HUDEP-2 (cell line): ENCODE data around the gene CCL22.

ENCODE experiments used
- DNase-seq, 76 experiments: peaks; one replicate each; lab custom pipeline; 2025; ENCODE audit not compliant: unreplicated experiment in 76 of 76; lab: John Stamatoyannopoulos, UW

CCL22 gene

GRCh38 chr16:57391300-57391699 lies 32.7 kb downstream of the CCL22 start:
- no peak for DNase-seq

- no peak for DNase-seq
These were observed 33.1 kb downstream of the CCL22 start for GRCh38 chr16:57391708-57392107.

- no peak for DNase-seq
These were observed 34.1 kb downstream of the CCL22 start for GRCh38 chr16:57392694-57393093.

GRCh38 chr16:57394444-57394843 lies 35.9 kb downstream of the CCL22 start:
- no peak for DNase-seq

- no peak for DNase-seq
These were observed 36.4 kb downstream of the CCL22 start for GRCh38 chr16:57395026-57395425.

GRCh38 chr16:57396786-57397185 lies 38.2 kb downstream of the CCL22 start:
- no peak for DNase-seq

- DNase-seq, result peak in 2 of 76 experiments; percentile 9 to 43
These were observed 38.9 kb downstream of the CCL22 start for GRCh38 chr16:57397493-57397892.

- no peak for DNase-seq
These were observed 43.5 kb downstream of the CCL22 start for GRCh38 chr16:57401943-57402640.

- no peak for DNase-seq
These were observed 45.6 kb downstream of the CCL22 start, which contains the start of gene CCL17 for GRCh38 chr16:57403965-57404817. TSS of gene CCL17 (plus strand) at chr16:57404767. CDS start at chr16:57413933, 9,166 bp downstream.

- no peak for DNase-seq
These were observed 46.5 kb downstream of the CCL22 start for GRCh38 chr16:57405097-57405496.

- DNase-seq, result no peak
These were observed 48.3 kb downstream of the CCL22 start for GRCh38 chr16:57406881-57407280.

- DNase-seq, result no peak
These were observed 49.2 kb downstream of the CCL22 start for GRCh38 chr16:57407521-57408353.

GRCh38 chr16:57409065-57409464 lies 50.5 kb downstream of the CCL22 start:
- no peak for DNase-seq

GRCh38 chr16:57409870-57410587 lies 51.4 kb downstream of the CCL22 start:
- no peak for DNase-seq

- no peak for DNase-seq
These were observed 52.9 kb downstream of the CCL22 start for GRCh38 chr16:57411362-57411976.

GRCh38 chr16:57412584-57412983 lies 54.0 kb downstream of the CCL22 start:
- DNase-seq, result no peak

GRCh38 chr16:57413301-57413730 lies 54.7 kb downstream of the CCL22 start:
- no peak for DNase-seq

- no peak for DNase-seq
These were observed 55.1 kb downstream of the CCL22 start for GRCh38 chr16:57413733-57414132.
